OCI-LY7 (cell line): ENCODE data around the gene GSE1.

Experiments
- EZH2phosphoT487 ChIP-seq: fragments of 200-600 bp; sonication (generic); IDR thresholded peaks from 2 replicates; pipeline ENCODE4 v1.6.1; 2018; ENCODE audit warnings: low read depth, borderline replicate concordance, mild to moderate bottlenecking, mixed run types, antibody characterized with exemption, low read length, moderate library complexity, mixed read lengths
- TF ChIP-seq, protein P1 (sequence below): fragments of 200-600 bp; sonication (generic); conservative IDR thresholded peaks from 2 replicates; pipeline ENCODE4 v1.5.1; 2014; ENCODE audit warnings: mild to moderate bottlenecking, antibody characterized with exemption, low read length, moderate library complexity, mixed read lengths

DNA sequence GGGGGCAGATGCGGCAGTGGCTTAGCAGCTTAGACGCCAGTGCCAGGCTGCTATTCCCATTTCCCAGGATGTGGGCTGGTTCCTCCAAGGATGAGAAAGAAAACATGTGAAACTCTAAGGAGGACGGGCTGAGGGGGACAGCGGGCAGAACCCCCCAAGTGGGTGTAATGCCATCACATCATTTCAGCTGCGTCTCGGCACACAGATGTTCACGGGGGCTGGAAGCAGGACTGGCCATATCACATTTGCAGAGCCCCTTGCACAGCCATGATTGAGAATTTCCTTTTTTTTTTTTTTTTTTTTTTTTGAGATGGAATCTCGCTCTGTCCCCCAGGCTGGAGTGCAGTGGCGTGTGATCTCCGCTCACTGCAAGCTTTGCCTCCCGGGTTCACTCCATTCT is 90.9 kb downstream of the GSE1 start:
- TF ChIP-seq, protein P1, sequence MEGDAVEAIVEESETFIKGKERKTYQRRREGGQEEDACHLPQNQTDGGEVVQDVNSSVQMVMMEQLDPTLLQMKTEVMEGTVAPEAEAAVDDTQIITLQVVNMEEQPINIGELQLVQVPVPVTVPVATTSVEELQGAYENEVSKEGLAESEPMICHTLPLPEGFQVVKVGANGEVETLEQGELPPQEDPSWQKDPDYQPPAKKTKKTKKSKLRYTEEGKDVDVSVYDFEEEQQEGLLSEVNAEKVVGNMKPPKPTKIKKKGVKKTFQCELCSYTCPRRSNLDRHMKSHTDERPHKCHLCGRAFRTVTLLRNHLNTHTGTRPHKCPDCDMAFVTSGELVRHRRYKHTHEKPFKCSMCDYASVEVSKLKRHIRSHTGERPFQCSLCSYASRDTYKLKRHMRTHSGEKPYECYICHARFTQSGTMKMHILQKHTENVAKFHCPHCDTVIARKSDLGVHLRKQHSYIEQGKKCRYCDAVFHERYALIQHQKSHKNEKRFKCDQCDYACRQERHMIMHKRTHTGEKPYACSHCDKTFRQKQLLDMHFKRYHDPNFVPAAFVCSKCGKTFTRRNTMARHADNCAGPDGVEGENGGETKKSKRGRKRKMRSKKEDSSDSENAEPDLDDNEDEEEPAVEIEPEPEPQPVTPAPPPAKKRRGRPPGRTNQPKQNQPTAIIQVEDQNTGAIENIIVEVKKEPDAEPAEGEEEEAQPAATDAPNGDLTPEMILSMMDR = no peak
- no peak for TF ChIP-seq EZH2phosphoT487
